Stimulated activated CD8-positive, alpha-beta memory T cell treated with anti-CD3 and anti-CD28 coated beads, Interleukin-12 subunit alpha, Interleukin-12 subunit beta, amount 100 ng/mL, for 1 hour (primary cell): ENCODE data around the gene HCAR2.
"Not testable (repeated sequence)": the region's sequence is repeated elsewhere in the genome, so short reads cannot be mapped to it uniquely, and the experiment has no call there.

ENCODE experiments used
- DNase-seq: peaks from one replicate; pipeline ENCODE4 v3.0.0-alpha.2; 2020; ENCODE audit warnings: low read depth

The HCAR2 gene

DNA sequence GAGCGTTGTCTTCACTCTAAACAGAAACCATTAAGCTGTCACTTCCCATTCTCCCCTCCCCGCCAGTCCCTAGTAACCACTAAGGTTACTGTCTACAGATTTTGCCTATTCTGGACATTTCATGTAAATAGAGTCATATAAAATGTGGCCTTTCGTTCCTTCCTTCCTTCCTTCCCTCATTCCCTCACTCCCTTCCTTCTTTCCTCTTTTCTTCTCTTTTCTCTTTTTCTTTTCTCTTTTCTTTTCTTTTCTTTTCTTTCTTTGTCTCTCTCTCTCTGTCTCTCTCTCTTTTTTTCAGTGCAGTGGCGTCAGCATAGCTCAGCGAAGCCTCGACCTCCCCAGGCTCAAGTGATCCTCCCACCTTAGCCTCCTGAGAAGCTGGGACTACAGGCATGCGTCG, 37.8 kb downstream of the HCAR2 start:
- DNase-seq, result no peak

DNA sequence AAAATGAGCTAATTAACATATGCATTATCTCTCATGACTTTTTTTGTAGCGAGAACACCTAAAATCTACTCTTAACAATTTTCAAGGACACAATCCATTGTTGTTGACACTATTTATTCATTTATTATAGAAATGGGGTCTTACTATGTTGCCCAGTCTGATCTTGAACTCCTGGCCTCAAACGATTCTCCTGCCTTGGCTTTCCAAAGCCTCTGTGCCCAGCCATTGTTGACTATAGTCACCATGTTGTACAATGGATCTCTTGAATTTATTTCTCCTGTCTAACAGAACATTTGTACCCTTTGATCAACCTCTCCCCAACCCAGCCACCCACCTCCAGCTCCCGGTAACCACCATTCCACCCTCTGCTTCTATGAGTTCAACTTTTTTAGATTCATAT, 41.2 kb downstream of the HCAR2 start:
- DNase-seq, result no peak

DNA sequence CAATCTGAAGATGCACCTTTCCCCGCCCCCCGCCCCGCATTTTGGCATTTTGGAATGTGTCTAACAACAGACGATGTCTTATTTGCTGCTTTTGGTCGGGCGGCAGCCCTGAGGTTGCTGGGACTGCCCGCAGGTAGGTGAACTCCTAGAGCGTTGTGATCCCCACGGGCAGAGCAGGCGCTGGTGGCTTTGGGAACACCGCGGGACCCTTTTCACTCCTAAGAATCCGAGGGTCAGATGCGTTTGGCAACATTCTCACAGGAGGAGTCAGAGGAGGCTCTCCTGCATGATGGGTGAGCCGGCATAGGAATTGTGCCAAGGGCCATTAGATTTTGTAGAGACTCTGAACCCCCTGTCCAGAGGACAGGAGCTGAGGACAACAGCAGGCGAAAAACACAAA, 41.9 kb downstream of the HCAR2 start:
- no peak for DNase-seq

DNA sequence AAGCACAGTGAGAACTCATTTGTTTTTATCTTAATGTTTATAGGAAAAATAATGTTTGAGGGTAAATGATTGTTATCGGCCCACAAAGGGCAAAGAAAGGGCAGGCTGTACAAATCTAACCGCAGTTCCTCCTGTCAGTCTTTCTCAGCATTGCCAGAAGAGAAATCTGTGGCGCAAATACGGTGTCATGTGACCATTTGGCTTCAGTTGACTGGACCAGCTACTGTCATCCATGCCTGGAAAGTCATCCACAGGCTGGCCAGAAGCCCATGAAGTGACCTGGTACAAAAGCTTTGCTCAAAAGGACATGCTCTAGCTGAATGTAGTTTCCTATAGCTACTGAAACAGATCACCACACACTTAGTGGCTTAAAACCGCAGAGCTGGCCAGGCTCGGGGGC, 43.6 kb downstream of the HCAR2 start:
- no peak for DNase-seq

DNA sequence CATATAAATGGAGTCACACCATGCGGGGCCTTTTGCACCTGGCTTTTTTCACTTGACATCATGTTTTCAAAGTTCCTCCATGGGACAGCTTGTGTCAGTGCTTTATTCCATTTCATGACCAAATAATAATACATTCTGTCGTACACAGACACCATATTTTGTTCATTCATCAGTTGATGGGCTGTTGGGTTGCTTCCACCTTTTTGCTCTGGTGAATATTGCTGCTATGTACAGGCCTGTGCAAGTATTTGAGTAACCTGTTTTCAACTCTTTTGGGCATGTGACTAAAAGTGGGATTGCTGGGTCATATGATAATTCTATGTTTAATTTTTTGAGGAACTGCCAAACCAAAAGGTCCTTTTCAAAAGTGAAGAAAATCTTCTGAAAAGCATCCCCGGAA, 46.9 kb downstream of the HCAR2 start:
- no peak for DNase-seq

DNA sequence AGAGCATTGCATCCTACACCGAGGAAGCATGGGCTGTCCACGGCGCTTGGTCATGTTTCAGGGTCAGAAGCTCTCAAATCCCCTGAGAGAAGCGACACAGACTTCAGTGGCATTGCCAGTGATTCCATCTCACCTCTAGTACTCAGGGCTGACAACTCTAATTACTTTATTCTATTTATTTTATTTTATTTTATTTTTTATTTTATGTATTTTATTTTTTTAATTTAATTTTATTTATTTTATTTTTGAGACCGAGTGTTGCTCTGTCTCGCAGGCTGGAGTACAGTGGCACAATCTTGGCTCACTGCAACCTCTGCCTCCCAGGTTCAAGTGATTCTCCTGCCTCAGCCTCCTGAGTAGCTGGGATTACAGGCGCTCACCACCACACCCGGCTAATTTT, 49.9 kb downstream of the HCAR2 start:
- not testable (repeated sequence) for DNase-seq

DNA sequence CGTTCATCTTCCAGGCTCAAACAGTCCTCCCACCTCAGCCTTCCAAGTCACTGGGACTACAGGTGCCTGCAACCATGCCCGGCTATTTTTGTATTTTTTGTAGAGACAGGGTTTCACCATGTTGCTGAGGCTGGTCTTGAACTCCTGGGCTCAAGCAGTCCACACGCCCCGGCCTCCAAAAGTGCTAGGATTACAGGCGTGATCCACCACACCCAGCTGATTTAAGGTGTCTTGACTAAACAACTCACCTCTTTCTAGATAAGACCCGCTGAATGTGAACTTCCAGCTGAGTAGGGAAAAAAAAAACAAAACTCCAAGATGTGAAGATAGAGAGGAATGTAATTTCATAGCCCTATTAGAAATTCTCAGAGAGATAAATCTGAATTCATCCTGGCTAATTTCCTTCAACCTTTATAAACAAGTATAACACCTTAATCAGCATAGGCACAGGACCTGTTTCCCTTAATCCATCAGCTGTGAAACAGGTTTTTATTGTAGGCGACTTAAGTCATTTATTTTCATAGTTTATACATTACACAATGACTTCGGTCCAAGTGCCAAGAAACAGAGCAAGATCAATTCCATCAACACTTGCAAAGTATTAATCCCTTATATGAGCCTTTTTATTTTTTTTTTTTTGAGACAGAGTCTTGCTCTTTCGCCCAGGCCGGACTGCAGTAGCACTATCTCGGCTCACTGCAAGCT, 51.5 kb downstream of the HCAR2 start:
- DNase-seq, result no peak
